ENCODE data around the gene PSG4.
"Not testable (repeated sequence)": the region's sequence is repeated elsewhere in the genome, so short reads cannot be mapped to it uniquely, and the experiment has no call there.

DNA sequence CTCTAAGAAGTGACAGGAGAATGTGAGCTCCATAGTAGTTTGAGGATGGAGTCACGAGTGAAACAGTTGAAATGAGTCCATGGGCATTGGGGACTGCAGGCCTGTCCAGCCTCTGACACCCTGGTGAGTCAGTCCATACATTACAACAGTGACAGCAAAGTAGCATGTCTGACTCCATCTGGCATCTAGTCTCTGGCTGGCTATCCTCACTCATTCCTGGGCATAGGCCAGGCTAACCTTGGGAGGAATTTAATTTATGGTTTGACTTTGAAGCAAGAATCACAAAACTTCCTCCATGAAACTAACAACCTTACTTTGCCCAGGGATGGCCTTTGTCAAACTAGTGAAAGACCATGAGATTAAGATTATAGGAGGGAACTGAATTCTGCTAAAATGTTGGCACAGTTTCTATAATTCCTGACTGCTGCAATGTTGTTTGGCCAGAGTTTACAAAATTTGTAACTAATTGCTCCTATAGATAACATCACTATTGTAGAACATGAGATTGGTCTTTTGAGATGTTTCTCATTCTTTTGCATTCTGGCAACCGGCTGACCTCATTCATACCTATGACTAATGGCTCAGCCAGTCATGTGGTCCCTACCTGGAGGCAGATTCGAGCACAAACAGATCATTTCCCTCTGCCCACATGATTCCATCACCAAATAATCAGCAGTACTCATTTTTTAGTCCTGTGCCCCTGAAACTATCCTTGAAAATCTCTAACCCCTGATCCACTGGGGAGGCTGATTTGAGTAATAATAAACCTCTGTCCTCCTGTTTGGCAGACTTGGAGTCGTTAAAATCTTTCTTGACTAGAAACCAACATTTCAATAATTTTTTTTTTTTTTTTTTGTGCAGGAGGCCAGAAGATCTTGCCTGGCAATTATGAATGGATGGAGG, 23.3 kb downstream of the PSG4 start:
- TF ChIP-seq, protein P1, sequence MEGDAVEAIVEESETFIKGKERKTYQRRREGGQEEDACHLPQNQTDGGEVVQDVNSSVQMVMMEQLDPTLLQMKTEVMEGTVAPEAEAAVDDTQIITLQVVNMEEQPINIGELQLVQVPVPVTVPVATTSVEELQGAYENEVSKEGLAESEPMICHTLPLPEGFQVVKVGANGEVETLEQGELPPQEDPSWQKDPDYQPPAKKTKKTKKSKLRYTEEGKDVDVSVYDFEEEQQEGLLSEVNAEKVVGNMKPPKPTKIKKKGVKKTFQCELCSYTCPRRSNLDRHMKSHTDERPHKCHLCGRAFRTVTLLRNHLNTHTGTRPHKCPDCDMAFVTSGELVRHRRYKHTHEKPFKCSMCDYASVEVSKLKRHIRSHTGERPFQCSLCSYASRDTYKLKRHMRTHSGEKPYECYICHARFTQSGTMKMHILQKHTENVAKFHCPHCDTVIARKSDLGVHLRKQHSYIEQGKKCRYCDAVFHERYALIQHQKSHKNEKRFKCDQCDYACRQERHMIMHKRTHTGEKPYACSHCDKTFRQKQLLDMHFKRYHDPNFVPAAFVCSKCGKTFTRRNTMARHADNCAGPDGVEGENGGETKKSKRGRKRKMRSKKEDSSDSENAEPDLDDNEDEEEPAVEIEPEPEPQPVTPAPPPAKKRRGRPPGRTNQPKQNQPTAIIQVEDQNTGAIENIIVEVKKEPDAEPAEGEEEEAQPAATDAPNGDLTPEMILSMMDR (IDR thresholded peaks at IDR 0.05; ENCODE audit: low read length) = not testable (repeated sequence)
- TF ChIP-seq EZH2phosphoT487 (IDR thresholded peaks at IDR 0.05; ENCODE audit: low read length); EZH2 (optimal IDR thresholded peaks at IDR 0.05; ENCODE audit: low read depth, low read length): not testable (repeated sequence)

Measured in MM.1S (cell line).